Esophagus squamous epithelium (tissue), 5 donors: ENCODE measurements around the gene IGLL5. TPM values are rescaled to one million over a fixed set of nuclear protein-coding genes. Genes with fewer than 3 reads are reported as not detected.
A peak's percentile ranks its signal among the peaks of the same experiment; 100 is the strongest.

ENCODE experiments used
- DNase-seq: peaks from one replicate; lab custom pipeline; 2025; lab: John Stamatoyannopoulos, UW
- H3K27ac ChIP-seq, 4 donors: fragments of 200-600 bp; sonication (generic); one replicate each; pipeline ENCODE4 v1.5.1; 2016 to 2019; ENCODE audit warnings: mild to moderate bottlenecking in 1 of 4
- H3K27me3 ChIP-seq, 4 donors: fragments of 200-600 bp; sonication (generic); 1 replicate in 3 of 4; 2 replicates in 1 of 4; pipeline versions ENCODE4 v1.5.1 to v1.6.0; 2017 to 2021; ENCODE audit warnings: antibody characterized with exemption in 1 of 4
- H3K36me3 ChIP-seq, 3 donors: fragments of 200-600 bp; sonication (generic); one replicate each; pipeline ENCODE4 v1.5.1; 2016 to 2019
- H3K4me1 ChIP-seq, 3 donors: fragments of 200-600 bp; sonication (generic); one replicate each; pipeline ENCODE4 v1.5.1; 2017 to 2019
- H3K4me3 ChIP-seq, 4 donors: fragments of 200-600 bp; sonication (generic); 1 replicate in 3 of 4; 2 replicates in 1 of 4; pipeline ENCODE4 v1.5.1; 2016 to 2019; ENCODE audit warnings: mild to moderate bottlenecking in 2 of 4, moderate library complexity in 1 of 4
- H3K9me3 ChIP-seq, 3 donors: fragments of 200-600 bp; sonication (generic); one replicate each; pipeline ENCODE4 v1.5.1; 2016 to 2019
- POLR2A ChIP-seq, 4 donors: fragments of 450-650 bp; IDR thresholded peaks; one replicate each; pipeline ENCODE4 v1.6.1; 2017; ENCODE audit warnings: antibody characterized with exemption in 4 of 4, mild to moderate bottlenecking in 4 of 4, moderate library complexity in 3 of 4
- WGBS, 2 donors: methylation state at CpG; one replicate each; pipeline ENCODE4 v1.1.5; 2018; 5-methylcytosine and 5-hydroxymethylcytosine counted together
- intact Hi-C: fragments of 100-400 bp; cut with DNase I; formaldehyde crosslinking; loops from one replicate; pipeline ENCODE4 v1.15.0; 2022
- total RNA-seq, 4 donors: library from RNA; depleted of rRNA; stranded (reverse); fragments of >200 nt; gene quantifications; one replicate each; pipeline ENCODE4 v1.1.0, GENCODE V29; 2016
- TF ChIP-seq, protein P1 (sequence below), 6 experiments: fragments of 450-650 bp in 4 of 6; fragments of 200-600 bp in 2 of 6; sonication (generic) in 2 of 6; IDR thresholded peaks; one replicate each; pipeline ENCODE4 v1.5.1; 2016 to 2019; ENCODE audit warnings: antibody characterized with exemption in 6 of 6, mild to moderate bottlenecking in 4 of 6, moderate library complexity in 4 of 6
- donor health status: DM: yes; HTN: yes; CAD: no.

Gene IGLL5
- total RNA-seq, 4 donors from 2014 or later: 5.0 to 20.7 TPM; not detected in 2

DNA sequence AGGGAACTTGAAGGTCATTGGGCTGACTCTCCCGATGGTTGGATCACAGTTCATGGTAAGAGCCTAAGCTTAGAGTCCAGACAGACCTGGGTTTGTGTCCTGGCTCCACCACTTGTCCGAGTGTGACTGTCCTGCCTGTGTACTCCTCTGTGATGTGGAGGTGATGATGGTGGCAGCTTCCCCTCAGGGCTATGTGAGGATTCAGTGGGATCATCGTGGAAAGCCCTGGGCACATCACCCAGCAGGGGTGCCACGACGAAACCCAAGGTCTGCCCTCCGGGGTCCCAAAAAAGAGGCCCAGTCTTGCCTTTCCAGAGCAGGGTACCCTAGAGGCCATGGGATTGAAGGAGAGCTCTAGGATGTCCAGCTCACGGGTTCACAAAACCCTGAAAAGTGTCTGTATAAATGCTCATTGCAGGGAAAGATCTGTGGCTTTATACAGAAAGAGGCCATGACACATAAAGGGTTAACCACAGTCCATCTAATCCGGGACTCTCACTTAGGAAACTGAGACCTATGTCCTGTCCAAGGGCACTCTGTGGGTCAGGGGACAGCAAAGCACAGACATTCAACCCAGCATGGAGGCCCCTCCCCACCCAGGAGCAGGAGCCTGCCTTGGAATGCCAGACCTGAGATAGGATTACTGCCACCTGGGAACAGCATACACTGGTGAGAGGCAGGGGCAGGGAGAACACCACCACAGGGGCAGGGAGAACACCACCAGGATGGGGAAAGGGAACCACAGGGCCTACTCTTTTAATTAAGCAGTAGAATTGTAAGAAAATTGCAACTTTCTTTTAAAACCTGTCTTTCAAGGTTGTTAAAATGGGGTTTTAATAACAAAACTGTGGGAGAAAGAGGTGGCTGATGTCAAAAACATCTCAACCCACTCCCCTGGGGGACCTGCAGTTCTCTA lies 51.3 kb downstream of the IGLL5 start:
- TF ChIP-seq POLR2A (IDR thresholded peaks at IDR 0.05): no peak
- TF ChIP-seq, protein P1, sequence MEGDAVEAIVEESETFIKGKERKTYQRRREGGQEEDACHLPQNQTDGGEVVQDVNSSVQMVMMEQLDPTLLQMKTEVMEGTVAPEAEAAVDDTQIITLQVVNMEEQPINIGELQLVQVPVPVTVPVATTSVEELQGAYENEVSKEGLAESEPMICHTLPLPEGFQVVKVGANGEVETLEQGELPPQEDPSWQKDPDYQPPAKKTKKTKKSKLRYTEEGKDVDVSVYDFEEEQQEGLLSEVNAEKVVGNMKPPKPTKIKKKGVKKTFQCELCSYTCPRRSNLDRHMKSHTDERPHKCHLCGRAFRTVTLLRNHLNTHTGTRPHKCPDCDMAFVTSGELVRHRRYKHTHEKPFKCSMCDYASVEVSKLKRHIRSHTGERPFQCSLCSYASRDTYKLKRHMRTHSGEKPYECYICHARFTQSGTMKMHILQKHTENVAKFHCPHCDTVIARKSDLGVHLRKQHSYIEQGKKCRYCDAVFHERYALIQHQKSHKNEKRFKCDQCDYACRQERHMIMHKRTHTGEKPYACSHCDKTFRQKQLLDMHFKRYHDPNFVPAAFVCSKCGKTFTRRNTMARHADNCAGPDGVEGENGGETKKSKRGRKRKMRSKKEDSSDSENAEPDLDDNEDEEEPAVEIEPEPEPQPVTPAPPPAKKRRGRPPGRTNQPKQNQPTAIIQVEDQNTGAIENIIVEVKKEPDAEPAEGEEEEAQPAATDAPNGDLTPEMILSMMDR (IDR thresholded peaks at IDR 0.05): no peak
- Histone ChIP-seq H3K4me3 (no peak overlapping the region), H3K36me3 (no peaks in the 10 kb centered on the region), H3K9me3 (no peaks in the 10 kb centered on the region), H3K27me3 (peaks cover 0 to 31% (median 0%) of the 10 kb centered on the region in 4 donors), H3K27ac (no peak overlapping the region), H3K4me1 (no peaks in the 10 kb centered on the region)
- intact Hi-C loops: no loop called here
- 40 to 70% methylated on average over 2 of the region's 8 CpGs for WGBS, 2 donors
- DNase-seq: no peak

DNA sequence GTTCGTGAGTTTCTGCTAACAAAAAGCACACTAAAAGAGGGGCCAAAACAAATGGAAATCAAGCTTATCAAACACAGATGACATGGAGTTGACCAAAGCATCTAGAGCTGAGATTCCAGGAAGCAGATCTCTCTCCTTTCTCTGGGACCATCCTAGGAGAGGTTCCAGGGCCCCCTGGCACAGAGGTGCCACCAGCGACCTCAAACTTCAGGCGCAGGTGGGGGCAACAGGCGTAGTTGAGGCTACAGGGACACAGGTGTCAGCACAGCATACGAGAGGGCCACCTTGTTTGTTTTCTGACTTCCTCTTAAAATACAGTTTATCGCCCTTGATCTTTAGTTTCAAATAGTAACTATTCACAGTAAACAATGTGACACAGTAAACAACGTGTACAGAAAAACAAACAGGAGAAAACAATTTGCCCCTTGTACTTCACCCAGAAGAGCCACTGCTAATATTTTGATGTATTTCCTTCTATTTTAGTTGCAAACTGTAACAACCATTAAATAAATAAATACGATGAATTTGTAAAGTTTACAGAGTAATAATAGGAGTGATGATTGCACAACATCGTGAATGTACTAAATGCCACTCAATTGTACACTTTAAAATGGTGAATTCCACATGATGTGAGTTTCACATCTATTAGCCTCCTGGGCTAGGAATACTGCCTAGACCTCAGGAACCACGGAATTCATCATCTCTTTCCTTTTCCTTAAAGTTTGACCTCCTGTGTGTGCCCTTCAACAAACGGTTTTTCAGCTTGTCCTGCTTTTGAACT lies 52.2 kb downstream of the IGLL5 start:
- Histone ChIP-seq H3K9me3 (no peaks in the 10 kb centered on the region), H3K4me3 (no peak overlapping the region), H3K27ac (no peak overlapping the region), H3K36me3 (no peaks in the 10 kb centered on the region), H3K4me1 (no peaks in the 10 kb centered on the region), H3K27me3 (peaks cover 0 to 40% (median 0%) of the 10 kb centered on the region in 4 donors)
- WGBS, 2 donors: 53 to 63% methylated on average over 11 of the region's 11 CpGs
- intact Hi-C loops: loop anchor here (5.0 kb wide), 1 partner anchor 92 kb away; no protein-coding TSS in a partner anchor
- DNase-seq: no peak
- TF ChIP-seq, protein P1 (IDR thresholded peaks at IDR 0.05): no peak

DNA sequence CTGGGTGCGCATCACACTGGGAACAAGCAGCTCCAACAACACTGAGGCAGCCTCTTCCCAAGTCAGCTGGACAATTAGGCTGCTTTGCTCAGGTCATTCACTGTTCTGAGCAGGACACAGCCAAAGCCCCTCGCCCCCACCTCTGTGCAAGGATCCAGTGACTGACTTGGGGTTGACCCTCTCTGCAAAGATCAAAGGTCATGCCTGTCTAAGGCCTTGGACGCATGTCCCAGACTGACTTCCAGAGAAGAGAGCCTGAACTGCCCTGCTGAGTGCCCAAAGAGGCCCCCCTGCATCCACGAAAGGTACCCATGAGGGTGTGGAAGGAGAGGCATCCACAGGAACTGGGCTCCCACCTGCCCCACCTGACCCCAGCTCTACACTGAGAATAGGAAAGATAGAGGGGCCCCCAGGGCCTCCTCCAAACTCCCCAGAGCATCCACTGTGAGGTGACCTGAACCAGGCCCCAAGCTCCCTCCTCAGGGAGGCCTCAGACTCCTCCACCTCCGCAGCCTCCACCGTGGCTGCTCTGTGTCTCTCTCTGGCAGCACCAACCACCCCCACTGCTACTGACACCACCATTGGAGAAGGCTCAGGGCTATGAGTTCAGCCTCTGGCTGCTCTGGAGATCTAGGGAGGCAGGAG lies 53.5 kb downstream of the IGLL5 start:
- Histone ChIP-seq H3K4me1 (no peaks in the 10 kb centered on the region), H3K4me3 (no peak overlapping the region), H3K27ac (peak overlapping the region in 1 of 4 donors; percentile 2), H3K27me3 (peaks cover 0 to 44% (median 0%) of the 10 kb centered on the region in 4 donors), H3K9me3 (no peaks in the 10 kb centered on the region), H3K36me3 (no peaks in the 10 kb centered on the region)
- 88 to 93% methylated on average over 2 to 4 of the region's 6 CpGs for WGBS, 2 donors
- DNase-seq: no peak
- no peak for TF ChIP-seq POLR2A (IDR thresholded peaks at IDR 0.05)
- TF ChIP-seq, protein P1 (IDR thresholded peaks at IDR 0.05): no peak
- intact Hi-C loops: loop anchor here (5.0 kb wide), 1 partner anchor 94 kb away; no protein-coding TSS in a partner anchor

DNA sequence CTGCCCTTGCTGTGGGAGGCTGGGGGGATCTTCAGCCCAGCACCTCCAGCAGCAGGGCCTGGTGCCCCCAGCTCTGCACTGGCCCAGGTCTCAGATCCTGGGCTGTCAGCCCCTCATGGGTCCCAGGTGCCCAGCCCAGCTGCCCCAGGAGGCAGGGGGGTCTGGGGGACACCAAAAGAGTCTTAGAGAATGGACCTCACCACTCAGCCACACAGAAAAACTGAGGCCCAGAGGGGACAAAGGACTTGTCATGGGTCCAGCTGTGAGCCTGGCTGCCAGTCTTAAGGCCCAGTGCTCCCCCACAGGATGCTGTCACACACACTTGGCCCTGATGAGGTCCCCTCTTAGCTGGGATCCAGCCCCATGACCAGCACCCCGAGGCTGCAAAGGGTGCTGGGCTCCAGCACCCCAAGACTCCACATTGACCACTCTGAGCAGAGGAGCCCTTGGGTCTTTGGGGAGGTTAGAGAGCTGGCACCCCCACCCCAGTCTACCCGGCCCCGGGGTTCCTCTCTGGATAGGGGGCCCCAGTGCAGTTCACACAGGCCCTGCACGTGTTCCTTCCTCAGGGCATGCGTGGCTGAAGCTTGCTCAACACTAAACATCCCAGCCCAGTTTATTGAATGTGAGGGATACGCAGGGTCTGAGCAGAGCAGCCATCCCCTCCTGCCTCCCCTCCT lies 54.4 kb downstream of the IGLL5 start:
- no peaks in the 10 kb centered on the region for H3K4me1 ChIP-seq
- intact Hi-C loops: loop anchor here (5.0 kb wide), 1 partner anchor 95 kb away; no protein-coding TSS in a partner anchor
- 78% methylated on average over 3 of the region's 6 CpGs; no CpG with 5 or more reads in 1 of the 2 donors for WGBS, 2 donors
- H3K36me3 ChIP-seq: no peaks in the 10 kb centered on the region
- no peak for DNase-seq
- no peak for TF ChIP-seq POLR2A (IDR thresholded peaks at IDR 0.05)
- TF ChIP-seq, protein P1 (IDR thresholded peaks at IDR 0.05): no peak
- H3K27ac ChIP-seq: no peak overlapping the region
- H3K9me3 ChIP-seq: no peaks in the 10 kb centered on the region
- H3K27me3 ChIP-seq: peaks cover 0 to 47% (median 0%) of the 10 kb centered on the region in 4 donors
- no peak overlapping the region for H3K4me3 ChIP-seq
